ENCODE results near the gene FIBP.

Gene FIBP

DNA sequence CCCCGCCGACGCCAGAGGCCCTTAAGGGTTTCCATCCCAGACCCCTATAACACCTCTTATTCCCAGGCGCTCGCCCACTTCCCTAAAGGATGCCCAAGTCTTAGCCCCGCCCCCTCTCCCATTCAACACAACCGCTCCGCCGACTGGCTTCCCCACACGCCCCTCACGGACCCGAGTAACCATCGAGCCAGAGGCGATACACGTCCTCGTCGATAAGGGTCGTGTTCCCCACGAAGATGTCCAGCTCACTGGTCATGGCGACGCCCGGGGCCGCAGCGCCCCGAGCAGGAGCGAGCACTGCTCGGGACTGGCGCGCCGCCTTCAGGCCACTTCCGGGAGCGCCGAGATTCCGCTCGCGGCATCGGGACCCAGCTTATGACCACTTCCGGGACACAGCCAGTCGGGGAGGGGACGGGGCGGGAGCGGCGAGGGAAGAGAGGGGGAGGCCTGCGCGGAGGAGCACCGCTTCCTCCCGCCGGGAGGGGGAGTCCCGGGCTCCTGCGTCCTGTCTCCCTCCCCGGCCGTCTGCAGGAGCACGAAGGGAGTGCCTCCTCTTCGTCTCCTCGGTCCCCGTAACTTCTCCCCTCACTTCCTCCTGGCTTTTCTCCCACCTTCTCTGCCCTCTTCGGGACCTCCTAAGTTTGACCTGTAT is at the start of gene FIBP:
Gene FIBP, minus strand, starts transcription at position 309 of the 652 bp plus-strand sequence. Its CDS starts 53 bp downstream, at position 256.
- DNase-seq (ENCODE audit: low read depth in 3 of 3), result peak; percentile 94 to 95 (median 94)

DNA sequence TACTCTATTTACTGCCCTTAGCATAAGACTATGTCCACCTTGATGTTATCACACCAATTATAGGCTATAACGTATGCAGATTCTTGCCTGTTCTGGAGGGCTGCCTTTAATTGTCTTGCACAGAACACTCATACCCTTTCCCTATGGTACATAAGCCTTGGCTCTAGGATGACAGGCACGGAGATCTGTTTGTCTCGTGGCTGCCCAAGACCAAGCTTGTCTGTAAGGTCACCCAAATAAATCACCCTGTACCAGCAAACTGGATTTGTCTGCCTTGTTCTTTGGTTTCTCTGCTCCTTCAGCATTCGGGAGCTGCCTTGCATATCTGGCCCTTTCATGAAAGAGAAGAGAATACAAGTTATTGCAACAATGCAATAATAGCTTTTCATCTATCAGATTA is 49.5 kb upstream of the FIBP start:
- no peak for DNase-seq (ENCODE audit: low read depth in 3 of 3)

GRCh38 chr11:65934014-65934413 is 45.7 kb upstream of the FIBP start:
- DNase-seq (ENCODE audit: low read depth in 3 of 3), result no peak

DNA sequence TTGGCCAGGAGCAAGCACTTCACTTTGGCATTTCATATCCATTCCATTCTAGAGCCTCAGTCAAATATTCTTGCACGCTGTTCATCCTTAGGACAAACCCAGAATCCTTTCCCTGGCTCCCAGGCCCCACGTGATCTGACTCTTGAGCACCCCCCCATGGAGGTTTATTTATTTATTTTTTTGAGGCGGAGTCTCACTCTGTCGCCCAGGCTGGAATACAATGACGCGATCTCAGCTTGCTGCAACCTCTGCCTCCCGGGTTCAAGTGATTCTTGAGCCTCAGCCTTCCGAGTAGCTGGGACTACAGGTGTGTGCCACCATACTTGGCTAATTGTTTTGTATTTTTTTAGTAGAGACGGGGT is 44.3 kb upstream of the FIBP start:
- no peak for DNase-seq (ENCODE audit: low read depth in 3 of 3)

DNA sequence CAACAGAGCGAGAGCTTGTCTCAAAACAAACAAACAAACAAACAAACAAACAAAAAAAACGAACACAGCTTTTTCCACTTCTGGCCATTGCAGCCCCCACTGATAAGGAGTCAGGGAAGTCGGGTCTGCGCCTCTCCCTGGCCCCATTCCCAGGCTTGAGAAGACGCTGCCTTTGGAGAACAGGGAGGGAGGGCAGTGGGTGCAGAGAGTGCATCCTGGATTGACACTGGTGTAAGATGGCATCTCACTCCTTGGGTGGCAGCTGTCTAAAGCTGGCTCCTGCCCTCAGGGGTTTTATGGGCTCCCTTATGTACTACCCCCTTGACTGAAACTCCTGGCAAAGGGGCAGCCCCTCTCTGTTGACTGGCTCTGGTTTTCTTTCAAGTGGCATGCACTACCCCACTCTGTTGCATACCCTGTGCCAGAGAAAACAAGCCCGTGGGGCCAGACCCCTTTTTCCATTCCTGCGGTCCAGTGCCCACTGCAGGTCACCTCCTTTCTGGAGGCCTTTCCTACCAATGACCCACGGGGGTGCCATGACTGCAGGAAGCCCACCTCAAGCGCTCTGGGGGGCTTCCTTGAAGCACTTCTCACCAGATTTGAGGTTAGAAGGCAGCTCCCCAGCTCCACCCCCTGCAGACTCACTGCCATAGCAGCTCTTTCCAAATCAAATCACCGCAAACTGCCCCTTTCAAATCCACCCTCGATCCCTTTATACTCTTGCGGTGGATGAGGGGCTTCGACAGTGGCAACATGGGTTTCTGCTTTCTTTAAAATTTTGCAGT is 43.7 kb upstream of the FIBP start:
- no peak for DNase-seq (ENCODE audit: low read depth in 3 of 3)

GRCh38 chr11:65928667-65929066 is 40.4 kb upstream of the FIBP start:
- no peak for DNase-seq (ENCODE audit: low read depth in 3 of 3)

DNA sequence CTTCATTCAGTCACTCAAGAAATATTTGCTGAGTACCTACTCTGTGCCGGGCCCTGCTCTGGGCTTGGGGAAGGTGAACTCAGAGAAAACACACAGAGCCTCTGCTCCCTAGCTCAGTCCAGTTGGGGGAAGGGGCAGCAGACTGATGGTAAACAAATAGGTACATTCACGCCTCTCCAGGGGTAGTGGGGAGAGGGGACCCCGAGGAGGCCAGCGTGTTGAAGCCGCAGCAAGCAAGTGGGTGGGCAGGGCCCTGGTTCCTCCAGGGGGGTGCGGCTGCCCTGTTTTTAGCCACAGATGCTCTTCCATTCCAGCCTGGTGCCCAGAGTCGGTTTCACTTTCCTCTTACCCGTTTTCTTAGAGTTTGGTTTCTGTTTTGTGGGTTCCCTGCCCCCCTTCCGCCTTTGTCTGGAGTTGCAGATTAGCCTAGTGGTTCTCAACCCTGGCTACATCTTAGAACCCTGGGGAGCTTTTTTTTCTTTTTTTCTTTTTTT is 39.7 kb upstream of the FIBP start:
- peak; percentile 50 to 56 (median 54) for DNase-seq (ENCODE audit: low read depth in 3 of 3)

- DNase-seq (ENCODE audit: low read depth in 3 of 3), result no peak
Measured at GRCh38 chr11:65925397-65925796, 37.1 kb upstream of the FIBP start.

GRCh38 chr11:65922565-65922964 is 34.3 kb upstream of the FIBP start:
- no peak for DNase-seq (ENCODE audit: low read depth in 3 of 3)

- DNase-seq (ENCODE audit: low read depth in 3 of 3), result no peak
Measured at GRCh38 chr11:65921876-65922275, 33.6 kb upstream of the FIBP start.

GRCh38 chr11:65921033-65921555 is 32.8 kb upstream of the FIBP start:
- DNase-seq (ENCODE audit: low read depth in 3 of 3), result no peak

- DNase-seq (ENCODE audit: low read depth in 3 of 3), result no peak
Measured at GRCh38 chr11:65920372-65920802, 32.1 kb upstream of the FIBP start.

DNA sequence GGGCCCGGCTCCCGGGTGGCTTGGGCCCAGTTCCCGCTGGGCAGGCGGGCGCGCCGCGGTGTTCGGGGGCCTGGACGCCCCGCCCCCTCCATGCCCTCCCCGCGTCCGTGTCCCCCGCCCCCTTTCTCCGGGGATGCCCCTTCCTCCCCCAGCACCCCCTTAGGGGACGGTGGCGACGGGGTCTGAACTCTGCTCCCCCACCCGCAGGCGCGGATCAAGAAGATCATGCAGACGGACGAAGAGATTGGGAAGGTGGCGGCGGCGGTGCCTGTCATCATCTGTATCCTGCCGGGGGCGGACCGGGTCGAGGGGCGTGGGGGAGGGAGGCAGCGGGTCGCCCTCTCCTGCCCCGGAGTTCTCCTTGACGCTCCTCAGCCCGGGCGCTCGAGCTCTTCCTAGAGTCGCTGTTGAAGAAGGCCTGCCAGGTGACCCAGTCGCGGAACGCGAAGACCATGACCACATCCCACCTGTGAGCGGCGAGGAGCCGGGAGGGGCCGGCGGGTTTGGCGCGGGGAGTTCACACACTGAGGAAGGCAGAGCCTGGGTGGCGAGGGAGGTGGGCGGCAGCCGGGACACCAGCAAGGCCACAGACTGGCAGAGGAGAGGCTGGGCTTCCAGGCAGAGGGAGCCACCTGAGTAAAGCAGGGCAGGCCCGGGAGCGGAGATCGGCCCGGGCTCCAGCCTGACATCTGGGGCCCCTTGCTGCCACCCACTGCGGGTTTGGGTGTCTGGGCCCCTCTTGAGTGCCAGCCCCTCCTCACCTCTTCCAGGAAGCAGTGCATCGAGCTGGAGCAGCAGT is 31.5 kb upstream of the FIBP start:
- DNase-seq (ENCODE audit: low read depth in 3 of 3), result peak in 1 of 3 donors; percentile 50

- peak; percentile 98 to 100 (median 99) for DNase-seq (ENCODE audit: low read depth in 3 of 3)
Measured at GRCh38 chr11:65919141-65919572, 30.9 kb upstream of the FIBP start, which contains the start of gene DRAP1. Gene DRAP1, plus strand, starts transcription at chr11:65919426. Its CDS starts 76 bp downstream, at chr11:65919502.

DNA sequence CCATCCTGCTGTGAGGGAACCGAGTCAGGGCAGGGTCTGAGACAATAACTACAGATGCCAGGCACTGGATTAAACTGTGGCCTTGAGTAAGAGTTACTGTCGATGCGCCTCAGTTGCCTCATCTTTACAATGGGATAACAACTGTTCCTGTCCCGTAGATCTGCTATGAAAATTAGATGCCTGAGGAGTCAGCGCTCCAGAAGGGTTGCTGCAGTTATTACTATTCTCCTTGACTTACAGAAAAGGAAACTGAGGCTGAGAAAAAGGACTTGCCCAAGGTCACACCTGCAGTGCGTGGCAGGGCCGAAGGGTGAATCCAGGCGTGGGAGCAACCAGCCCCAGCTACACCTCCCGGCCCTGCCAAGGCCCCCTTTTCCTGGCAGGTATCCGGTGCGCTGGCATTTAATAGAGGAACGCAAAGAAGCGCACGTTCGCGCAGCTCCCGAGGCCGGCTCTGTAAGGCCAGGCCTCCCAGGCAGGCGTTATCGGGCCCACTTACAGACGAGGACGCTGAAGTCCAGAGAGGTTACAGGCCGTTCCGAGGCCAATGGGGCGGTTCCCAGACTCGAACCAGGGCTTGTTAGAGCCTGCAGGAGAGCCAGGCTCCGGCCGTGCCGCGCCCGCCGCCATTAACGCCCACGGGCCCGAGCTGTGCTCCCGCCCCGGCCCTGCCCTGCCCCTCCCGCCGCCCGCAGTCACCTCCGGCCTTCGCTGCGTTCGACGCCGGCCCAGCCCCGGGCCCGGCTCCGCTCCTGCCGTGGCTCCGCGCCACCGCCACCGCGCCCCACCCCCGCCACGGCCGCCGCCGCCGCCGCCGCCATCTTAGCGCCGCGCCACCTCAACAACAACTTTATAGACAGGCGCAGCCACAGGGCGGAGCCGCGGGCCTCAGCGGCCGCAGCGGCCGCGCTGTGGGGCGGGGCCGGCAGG is 30.2 kb upstream of the FIBP start, which contains the start of gene C11orf68:
Gene C11orf68, minus strand, starts transcription at position 852 of the 930 bp plus-strand sequence. Its CDS starts 31 bp downstream, at position 821.
- DNase-seq (ENCODE audit: low read depth in 3 of 3), result no peak

- DNase-seq (ENCODE audit: low read depth in 3 of 3), result no peak
Measured at GRCh38 chr11:65917434-65918210, 29.4 kb upstream of the FIBP start.

DNA sequence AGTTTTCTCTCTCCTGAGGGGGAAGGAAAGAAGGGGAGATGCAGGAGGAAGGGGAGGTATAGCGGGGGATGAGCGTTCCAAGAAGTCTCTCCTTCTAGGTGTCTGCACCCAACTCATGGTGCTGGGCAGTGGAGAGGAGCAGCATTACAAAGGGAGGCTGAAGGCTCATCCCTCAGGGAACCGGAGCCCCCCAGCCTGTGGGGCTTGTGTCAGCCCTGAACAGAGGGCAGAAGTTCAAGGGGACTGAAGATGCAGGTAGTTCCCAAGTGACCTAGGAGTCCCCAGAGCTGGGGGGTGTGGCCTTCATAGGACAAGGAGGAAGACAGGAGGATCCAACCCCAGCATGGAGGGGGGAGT is 28.8 kb upstream of the FIBP start:
- no peak for DNase-seq (ENCODE audit: low read depth in 3 of 3)

- DNase-seq (ENCODE audit: low read depth in 3 of 3), result no peak
Measured at GRCh38 chr11:65916391-65916790, 28.1 kb upstream of the FIBP start.

- DNase-seq (ENCODE audit: low read depth in 3 of 3), result no peak
Measured at GRCh38 chr11:65915821-65916251, 27.6 kb upstream of the FIBP start.

All from stimulated activated CD4-positive, alpha-beta T cell treated with anti-CD3 and anti-CD28 coated beads, TNF-alpha, amount 100 ng/mL, for 48 hours (primary cell).